Effector memory CD8-positive, alpha-beta T cell (primary cell): ENCODE data around the gene SLC47A1.
"Not testable (repeated sequence)": the region's sequence is repeated elsewhere in the genome, so short reads cannot be mapped to it uniquely, and the experiment has no call there.

Experiments
- ATAC-seq: fragments of 150-1000 bp; cut with Tn5 transposase; replicated peaks from 2 replicates; pipeline ENCODE4 v1.10.0; 2021; ENCODE audit warnings: mild to moderate bottlenecking, moderate library complexity
- DNase-seq, 3 experiments: peaks; one replicate each; pipeline ENCODE4 v3.0.0; 2021
- H3K27ac Mint-ChIP-seq, 2 donors: one replicate each; pipeline ENCODE4 v1.8.0; 2022; ENCODE audit warnings: mild to moderate bottlenecking in 2 of 2, mixed read lengths in 2 of 2, moderate library complexity in 2 of 2
- H3K27me3 Mint-ChIP-seq, 2 donors: one replicate each; pipeline ENCODE4 v1.8.0; 2022; ENCODE audit warnings: mixed read lengths in 2 of 2
- H3K36me3 Mint-ChIP-seq: one replicate; pipeline ENCODE4 v1.8.0; 2022; ENCODE audit warnings: mild to moderate bottlenecking, moderate library complexity, mixed read lengths; ENCODE audit not compliant: insufficient read depth
- H3K4me1 Mint-ChIP-seq, 2 donors: one replicate each; pipeline ENCODE4 v1.8.0; 2022; ENCODE audit warnings: low read depth in 2 of 2, mixed read lengths in 2 of 2
- H3K4me3 Mint-ChIP-seq, 2 donors: one replicate each; pipeline ENCODE4 v1.8.0; 2022; ENCODE audit warnings: mild to moderate bottlenecking in 2 of 2, mixed read lengths in 2 of 2, moderate library complexity in 2 of 2
- H3K9me3 Mint-ChIP-seq, 2 donors: one replicate each; pipeline ENCODE4 v1.8.0; 2022; ENCODE audit warnings: mixed read lengths in 2 of 2
- total RNA-seq, 9 experiments: gene quantifications; one replicate each; lab custom pipeline; 2026; lab: John Stamatoyannopoulos, UW

SLC47A1 gene, protein sequence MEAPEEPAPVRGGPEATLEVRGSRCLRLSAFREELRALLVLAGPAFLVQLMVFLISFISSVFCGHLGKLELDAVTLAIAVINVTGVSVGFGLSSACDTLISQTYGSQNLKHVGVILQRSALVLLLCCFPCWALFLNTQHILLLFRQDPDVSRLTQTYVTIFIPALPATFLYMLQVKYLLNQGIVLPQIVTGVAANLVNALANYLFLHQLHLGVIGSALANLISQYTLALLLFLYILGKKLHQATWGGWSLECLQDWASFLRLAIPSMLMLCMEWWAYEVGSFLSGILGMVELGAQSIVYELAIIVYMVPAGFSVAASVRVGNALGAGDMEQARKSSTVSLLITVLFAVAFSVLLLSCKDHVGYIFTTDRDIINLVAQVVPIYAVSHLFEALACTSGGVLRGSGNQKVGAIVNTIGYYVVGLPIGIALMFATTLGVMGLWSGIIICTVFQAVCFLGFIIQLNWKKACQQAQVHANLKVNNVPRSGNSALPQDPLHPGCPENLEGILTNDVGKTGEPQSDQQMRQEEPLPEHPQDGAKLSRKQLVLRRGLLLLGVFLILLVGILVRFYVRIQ
- total RNA-seq: 0 to 4.7 (median 0) reads per million in 9 experiments

GRCh38 chr17:19533718-19534561, at the start of gene SLC47A1:
TSS of gene SLC47A1 (plus strand) at chr17:19533854. CDS start at chr17:19533940, 86 bp downstream.
- peaks cover 52 to 65% of the 10 kb centered on the region in 2 donors for H3K27me3 Mint-ChIP-seq

GRCh38 chr17:19485800-19486340, 47.8 kb upstream of the SLC47A1 start:
- no peak for DNase-seq
- no peak for ATAC-seq
- Mint-ChIP-seq H3K27me3 (peaks cover 3 to 29% of the 10 kb centered on the region in 2 donors), H3K9me3 (no peaks in the 10 kb centered on the region), H3K4me3 (no peak overlapping the region), H3K27ac (no peak overlapping the region), H3K4me1 (no peaks in the 10 kb centered on the region), H3K36me3 (no peaks in the 10 kb centered on the region)

More at GRCh38 chr17:19533718-19534561, at the start of gene SLC47A1:
- H3K4me1 Mint-ChIP-seq: peaks cover 4 to 10% of the 10 kb centered on the region in 2 donors
- DNase-seq (no peak), ATAC-seq (peak; percentile 67)
- H3K27ac Mint-ChIP-seq: no peak within 1 kb of the TSS
- peak within 1 kb of the TSS; percentile 49 to 74 for H3K4me3 Mint-ChIP-seq
- H3K36me3 Mint-ChIP-seq: no peaks in the 10 kb centered on the region
- H3K9me3 Mint-ChIP-seq: no peaks in the 10 kb centered on the region

- Mint-ChIP-seq H3K4me3 (no peak overlapping the region), H3K36me3 (no peaks in the 10 kb centered on the region), H3K27ac (peak overlapping the region in 1 of 2 donors; percentile 62), H3K4me1 (no peaks in the 10 kb centered on the region), H3K9me3 (no peaks in the 10 kb centered on the region), H3K27me3 (peaks cover 5 to 34% of the 10 kb centered on the region in 2 donors)
- DNase-seq (no peak), ATAC-seq (no peak)
Measured at GRCh38 chr17:19486351-19487023, 47.2 kb upstream of the SLC47A1 start.

- Mint-ChIP-seq H3K4me3 (no peak overlapping the region), H3K9me3 (no peaks in the 10 kb centered on the region), H3K27me3 (peaks cover 5 to 34% of the 10 kb centered on the region in 2 donors), H3K4me1 (no peaks in the 10 kb centered on the region), H3K27ac (peak overlapping the region in 1 of 2 donors; percentile 62), H3K36me3 (no peaks in the 10 kb centered on the region)
- ATAC-seq (no peak), DNase-seq (no peak)
Measured at GRCh38 chr17:19487024-19487600, 46.5 kb upstream of the SLC47A1 start.

DNA sequence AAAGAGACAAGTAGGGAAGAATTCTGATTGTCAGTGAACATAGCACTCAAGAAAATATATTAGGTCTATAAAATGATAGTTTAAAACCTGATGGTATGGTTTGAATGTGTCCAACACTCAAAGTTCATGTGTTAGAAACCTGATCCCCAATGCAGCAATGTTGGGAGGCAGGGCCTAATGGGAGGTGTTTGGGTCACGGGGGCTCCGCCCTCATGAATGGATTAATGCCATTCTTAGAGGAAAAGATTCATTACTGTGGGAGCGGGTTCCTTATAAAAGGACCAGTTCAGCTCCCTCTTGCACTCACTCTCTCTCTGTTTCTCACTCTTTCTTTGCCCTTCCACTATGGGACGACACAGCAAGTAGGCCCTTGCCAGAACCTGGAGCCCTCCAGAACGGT, 41.5 kb upstream of the SLC47A1 start:
- Mint-ChIP-seq H3K4me3 (no peak overlapping the region), H3K4me1 (no peaks in the 10 kb centered on the region), H3K36me3 (no peaks in the 10 kb centered on the region), H3K27ac (no peak overlapping the region), H3K27me3 (peaks cover 5 to 34% of the 10 kb centered on the region in 2 donors), H3K9me3 (no peaks in the 10 kb centered on the region)
- ATAC-seq: no peak
- DNase-seq: no peak

GRCh38 chr17:19494961-19495806, 38.5 kb upstream of the SLC47A1 start:
- no peaks in the 10 kb centered on the region for H3K36me3 Mint-ChIP-seq
- ATAC-seq (no peak), DNase-seq (no peak)
- no peaks in the 10 kb centered on the region for H3K9me3 Mint-ChIP-seq
- H3K27me3 Mint-ChIP-seq: peaks cover 5 to 9% of the 10 kb centered on the region in 2 donors
- no peak overlapping the region for H3K4me3 Mint-ChIP-seq
- H3K4me1 Mint-ChIP-seq: no peaks in the 10 kb centered on the region
- no peak overlapping the region for H3K27ac Mint-ChIP-seq

DNA sequence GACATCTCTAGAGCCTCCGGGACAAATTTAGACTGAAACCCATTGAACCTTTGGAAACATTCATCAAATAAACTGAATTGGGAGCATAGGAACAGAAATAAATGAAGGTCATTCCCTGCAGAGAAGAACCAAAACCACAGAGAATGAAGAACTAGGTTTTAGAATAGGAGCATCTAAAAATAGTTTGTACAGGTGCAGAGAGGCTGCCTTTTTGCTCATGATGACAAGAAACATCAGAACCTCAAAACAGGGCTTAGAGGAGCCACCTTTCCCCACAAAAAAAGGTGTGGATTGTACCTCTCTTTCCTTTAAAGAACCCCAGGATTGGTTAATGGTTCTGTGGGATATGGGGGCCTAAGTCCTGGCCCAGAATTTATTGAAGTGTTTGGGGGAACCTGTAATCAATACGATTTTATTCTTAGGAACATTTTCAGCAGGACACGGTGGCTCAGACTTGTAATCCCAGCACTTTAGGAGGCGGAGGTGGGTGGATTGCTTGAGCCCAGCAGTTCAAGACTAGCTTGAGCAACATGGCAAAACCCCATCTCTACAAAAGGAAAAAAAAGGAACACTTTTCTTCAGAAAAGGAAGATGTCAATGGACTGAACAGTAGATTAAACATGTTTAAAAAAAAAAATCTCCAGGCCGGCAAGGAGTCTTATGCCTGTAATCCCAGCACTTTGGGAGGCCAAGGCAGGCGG, 37.7 kb upstream of the SLC47A1 start:
- no peak overlapping the region for H3K4me3 Mint-ChIP-seq
- peak overlapping the region in 1 of 2 donors; percentile 73 for H3K27ac Mint-ChIP-seq
- H3K9me3 Mint-ChIP-seq: no peaks in the 10 kb centered on the region
- no peak for DNase-seq
- peaks cover 1 to 3% of the 10 kb centered on the region in 2 donors for H3K27me3 Mint-ChIP-seq
- H3K36me3 Mint-ChIP-seq: no peaks in the 10 kb centered on the region
- H3K4me1 Mint-ChIP-seq: no peaks in the 10 kb centered on the region
- ATAC-seq: no peak

DNA sequence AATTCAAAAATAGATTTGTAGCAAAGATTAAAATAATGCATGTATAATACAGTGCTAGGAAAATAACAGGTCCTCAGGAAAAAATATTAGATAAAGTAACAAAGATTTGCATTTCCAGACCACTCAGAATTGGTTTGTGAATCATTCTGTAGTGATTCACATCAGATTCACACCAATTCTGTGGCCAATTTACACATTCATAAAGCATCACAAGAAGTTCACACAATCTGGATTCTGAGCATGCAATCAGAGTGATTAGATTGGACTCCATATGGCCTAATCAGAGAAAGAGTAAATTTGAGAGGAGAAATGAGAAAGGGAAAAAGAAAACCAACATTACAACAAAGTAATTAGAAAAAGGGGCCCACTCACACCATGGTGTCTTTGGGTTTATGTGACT, 36.0 kb upstream of the SLC47A1 start:
- no peaks in the 10 kb centered on the region for H3K9me3 Mint-ChIP-seq
- H3K36me3 Mint-ChIP-seq: no peaks in the 10 kb centered on the region
- no peak for DNase-seq
- H3K4me1 Mint-ChIP-seq: peaks cover under 1 to 2% of the 10 kb centered on the region in 2 donors
- no peaks in the 10 kb centered on the region for H3K27me3 Mint-ChIP-seq
- no peak overlapping the region for H3K27ac Mint-ChIP-seq
- H3K4me3 Mint-ChIP-seq: no peak overlapping the region
- ATAC-seq: no peak

DNA sequence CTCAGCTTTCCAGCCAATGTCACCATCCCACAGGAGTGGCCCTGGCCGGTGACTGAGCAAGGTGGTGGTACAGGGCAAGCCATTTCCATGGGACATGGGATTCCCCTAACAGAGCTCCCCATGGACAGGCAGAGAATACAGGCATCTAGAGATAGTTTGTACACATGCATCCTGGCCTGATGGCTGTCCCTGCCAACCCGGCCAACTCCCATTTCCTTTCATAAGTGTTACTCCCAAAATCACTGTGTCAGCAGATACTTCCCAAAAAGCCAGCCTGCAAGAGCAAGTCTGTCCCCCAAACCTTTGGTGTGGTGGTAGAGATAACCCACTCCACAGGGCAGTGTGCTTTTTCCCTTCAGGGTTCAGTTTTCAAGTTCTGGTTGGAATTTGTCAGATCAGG, 32.4 kb upstream of the SLC47A1 start:
- Mint-ChIP-seq H3K4me1 (peaks cover 4 to 5% of the 10 kb centered on the region in 2 donors), H3K9me3 (no peaks in the 10 kb centered on the region), H3K4me3 (no peak overlapping the region), H3K27ac (peak overlapping the region; percentile 83 to 90), H3K27me3 (no peaks in the 10 kb centered on the region), H3K36me3 (peaks cover 7% of the 10 kb centered on the region)
- ATAC-seq: no peak
- DNase-seq: no peak

DNA sequence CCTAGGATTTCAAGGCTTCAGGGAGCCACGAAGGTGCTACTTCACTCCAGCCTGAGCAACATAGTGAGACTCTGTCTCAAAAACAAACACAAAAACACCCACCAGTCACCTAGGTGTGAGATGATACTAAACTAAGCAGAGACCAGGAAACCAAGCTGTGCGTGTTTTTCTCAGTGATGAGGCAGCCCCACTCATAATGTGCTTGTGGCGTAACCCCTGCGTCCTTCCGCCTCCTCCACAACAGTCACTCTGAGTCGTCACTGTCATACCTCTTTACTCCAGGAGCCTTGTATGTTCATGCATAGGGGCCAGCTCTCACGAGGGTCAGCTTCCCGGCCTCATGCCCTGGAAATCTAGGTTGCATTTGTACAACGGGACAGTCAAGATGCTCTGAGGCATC, 31.1 kb upstream of the SLC47A1 start:
- peak overlapping the region; percentile 83 to 90 for H3K27ac Mint-ChIP-seq
- peak overlapping the region; percentile 44 to 47 for H3K4me3 Mint-ChIP-seq
- ATAC-seq (peak; percentile 89), DNase-seq (peak; percentile 44 to 65 (median 52))
- no peaks in the 10 kb centered on the region for H3K27me3 Mint-ChIP-seq
- H3K4me1 Mint-ChIP-seq: peaks cover 4 to 5% of the 10 kb centered on the region in 2 donors
- no peaks in the 10 kb centered on the region for H3K9me3 Mint-ChIP-seq
- peaks cover 19% of the 10 kb centered on the region for H3K36me3 Mint-ChIP-seq

DNA sequence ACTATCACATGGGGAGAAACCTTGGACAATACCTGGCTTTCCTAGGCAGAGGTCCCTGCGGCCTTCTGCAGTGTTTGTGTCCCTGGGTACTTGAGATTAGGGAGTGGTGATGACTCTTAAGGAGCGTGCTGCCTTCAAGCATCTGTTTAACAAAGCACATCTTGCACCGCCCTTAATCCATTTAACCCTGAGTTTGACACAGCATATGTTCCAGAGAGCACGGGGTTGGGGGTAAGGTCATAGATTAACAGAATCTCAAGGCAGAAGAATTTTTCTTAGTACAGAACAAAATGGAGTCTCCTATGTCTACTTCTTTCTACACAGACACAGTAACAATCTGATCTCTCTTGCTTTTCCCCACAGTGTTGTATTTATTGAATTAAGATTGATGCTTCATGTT, 28.1 kb upstream of the SLC47A1 start:
- not testable (repeated sequence) for H3K4me3 Mint-ChIP-seq, H3K9me3 Mint-ChIP-seq, H3K27me3 Mint-ChIP-seq, DNase-seq, ATAC-seq, H3K27ac Mint-ChIP-seq
- Mint-ChIP-seq H3K4me1 (peaks cover 12 to 15% of the 10 kb centered on the region in 2 donors), H3K36me3 (peaks cover 36% of the 10 kb centered on the region)
